ENCODE data around the gene CCL7.
"Not testable (repeated sequence)": the region's sequence is repeated elsewhere in the genome, so short reads cannot be mapped to it uniquely, and the experiment has no call there.

CCL7 gene

GRCh38 chr17:34269969-34270368 lies at the start of gene CCL7:
Gene CCL7 (plus strand): TSS chr17:34270221. CDS start chr17:34270291, 70 bp downstream.
- Histone ChIP-seq H3K4me3 (ENCODE audit: low read depth, low read length) (no peak within 1 kb of the TSS), H3K4me1 (ENCODE audit: control insufficient read depth, insufficient read depth, low read length) (no peaks in the 10 kb centered on the region), H3K36me3 (ENCODE audit: control insufficient read depth, insufficient read depth, low read length) (no peaks in the 10 kb centered on the region), H3K9me3 (ENCODE audit: control insufficient read depth, insufficient read depth, low read depth, low read length) (no peaks in the 10 kb centered on the region), H3K9ac (ENCODE audit: low read length) (no peak within 1 kb of the TSS), H3K27me3 (ENCODE audit: control insufficient read depth, insufficient read depth, low read length) (peaks cover 5% of the 10 kb centered on the region), H3K27ac (ENCODE audit: low read depth, low read length) (no peak within 1 kb of the TSS)

DNA sequence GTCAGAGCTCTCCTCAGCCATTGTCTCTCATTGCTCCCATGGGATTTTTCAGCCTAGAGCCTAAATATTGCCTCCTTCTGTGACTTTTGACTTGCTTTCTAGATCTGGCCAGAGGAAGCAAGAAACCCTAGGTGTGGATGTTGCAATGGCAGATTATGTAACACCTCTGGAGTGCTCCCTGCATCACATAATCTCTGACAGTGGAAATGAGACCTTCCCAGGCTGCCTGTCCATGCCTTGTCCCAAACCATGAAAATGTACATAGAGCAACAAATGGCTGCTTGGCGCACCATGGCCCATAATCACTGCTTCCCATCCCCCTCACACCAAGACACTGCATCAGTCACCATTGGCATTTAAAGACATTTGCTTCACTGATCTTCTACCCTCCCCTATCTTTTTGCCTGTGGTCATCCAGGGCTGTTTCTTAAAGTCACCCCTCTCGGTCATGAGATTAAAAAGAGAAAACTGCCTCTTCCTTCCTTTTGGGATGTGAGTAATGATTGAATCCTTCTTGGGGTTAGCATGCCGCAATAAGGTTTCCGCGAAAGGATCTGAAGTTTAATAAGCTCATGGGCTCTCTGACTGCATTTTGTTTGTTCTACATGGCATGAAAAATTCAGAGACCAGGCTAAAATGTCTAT lies 49.1 kb upstream of the CCL7 start:
- H3K4me1 ChIP-seq (ENCODE audit: control insufficient read depth, insufficient read depth, low read length), result no peaks in the 10 kb centered on the region; the same call in 1 of the 2 replicates
- no peaks in the 10 kb centered on the region for H3K36me3 ChIP-seq (ENCODE audit: control insufficient read depth, insufficient read depth, low read length)
- no peaks in the 10 kb centered on the region for H3K27me3 ChIP-seq (ENCODE audit: control insufficient read depth, insufficient read depth, low read length)
- no peaks in the 10 kb centered on the region; the same call in 1 of the 2 replicates for H3K9me3 ChIP-seq (ENCODE audit: control insufficient read depth, insufficient read depth, low read depth, low read length)
- H3K9ac ChIP-seq (ENCODE audit: low read length), result no peak overlapping the region
- H3K27ac ChIP-seq (ENCODE audit: low read depth, low read length), result no peak overlapping the region
- H3K4me3 ChIP-seq (ENCODE audit: low read depth, low read length), result no peak overlapping the region

- no peaks in the 10 kb centered on the region for H3K27me3 ChIP-seq (ENCODE audit: control insufficient read depth, insufficient read depth, low read length)
- no peaks in the 10 kb centered on the region for H3K36me3 ChIP-seq (ENCODE audit: control insufficient read depth, insufficient read depth, low read length)
Observed at GRCh38 chr17:34221411-34221810, 48.6 kb upstream of the CCL7 start.

DNA sequence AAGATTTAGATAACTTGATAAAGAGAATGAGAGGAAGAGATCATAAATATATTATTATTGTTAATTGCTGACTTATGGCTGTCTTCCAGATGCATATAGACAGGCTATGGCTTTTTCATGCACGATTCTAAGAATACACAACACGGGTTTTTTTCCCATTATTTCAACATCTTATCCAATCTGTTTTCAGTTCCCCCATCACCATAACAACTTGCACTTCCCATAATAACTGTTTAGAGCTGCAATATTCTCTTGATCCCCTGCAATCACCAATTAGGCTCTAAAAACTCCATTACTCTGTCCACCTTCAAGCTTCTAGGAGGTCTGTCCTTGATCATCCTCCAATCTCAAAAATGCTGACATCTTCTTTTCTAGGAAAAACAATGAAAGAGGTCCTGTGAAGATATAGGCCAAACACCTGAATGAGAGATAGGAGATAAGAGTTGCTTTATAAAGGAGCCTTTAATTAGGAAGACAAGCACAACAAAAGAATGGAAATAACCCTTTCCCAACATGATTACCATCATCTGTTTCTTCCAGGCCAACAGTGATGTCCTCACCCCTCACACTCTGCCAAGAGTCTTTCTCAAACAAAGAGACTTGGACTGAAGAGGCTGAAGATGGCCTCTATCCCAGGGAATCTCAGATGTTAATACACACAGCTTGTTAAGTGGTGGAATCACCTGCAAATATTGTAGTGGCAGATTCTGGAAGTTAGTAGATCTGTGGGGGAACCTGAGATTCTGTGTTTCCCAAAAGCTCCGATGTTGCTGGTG lies 47.1 kb upstream of the CCL7 start:
- no peaks in the 10 kb centered on the region for H3K27me3 ChIP-seq (ENCODE audit: control insufficient read depth, insufficient read depth, low read length)

More at GRCh38 chr17:34221411-34221810, 48.6 kb upstream of the CCL7 start:
- no peaks in the 10 kb centered on the region; the same call in 1 of the 2 replicates for H3K9me3 ChIP-seq (ENCODE audit: control insufficient read depth, insufficient read depth, low read depth, low read length)
- no peak overlapping the region for H3K9ac ChIP-seq (ENCODE audit: low read length)
- H3K4me1 ChIP-seq (ENCODE audit: control insufficient read depth, insufficient read depth, low read length), result no peaks in the 10 kb centered on the region; the same call in 1 of the 2 replicates
- no peak overlapping the region for H3K4me3 ChIP-seq (ENCODE audit: low read depth, low read length)
- H3K27ac ChIP-seq (ENCODE audit: low read depth, low read length), result no peak overlapping the region

GRCh38 chr17:34225046-34225445 lies 45.0 kb upstream of the CCL7 start:
- Histone ChIP-seq H3K4me3 (ENCODE audit: low read depth, low read length) (no peak overlapping the region), H3K36me3 (ENCODE audit: control insufficient read depth, insufficient read depth, low read length) (no peaks in the 10 kb centered on the region), H3K9me3 (ENCODE audit: control insufficient read depth, insufficient read depth, low read depth, low read length) (peaks cover 16% of the 10 kb centered on the region), H3K9ac (ENCODE audit: low read length) (no peak overlapping the region), H3K27ac (ENCODE audit: low read depth, low read length) (no peak overlapping the region), H3K4me1 (ENCODE audit: control insufficient read depth, insufficient read depth, low read length) (no peaks in the 10 kb centered on the region; the same call in 1 of the 2 replicates), H3K27me3 (ENCODE audit: control insufficient read depth, insufficient read depth, low read length) (no peaks in the 10 kb centered on the region)

More for the DNA sequence above, 47.1 kb upstream of the CCL7 start:
- H3K4me1 ChIP-seq (ENCODE audit: control insufficient read depth, insufficient read depth, low read length), result no peaks in the 10 kb centered on the region; the same call in 1 of the 2 replicates
- H3K9me3 ChIP-seq (ENCODE audit: control insufficient read depth, insufficient read depth, low read depth, low read length), result no peaks in the 10 kb centered on the region
- H3K4me3 ChIP-seq (ENCODE audit: low read depth, low read length), result no peak overlapping the region
- no peak overlapping the region for H3K27ac ChIP-seq (ENCODE audit: low read depth, low read length)
- H3K36me3 ChIP-seq (ENCODE audit: control insufficient read depth, insufficient read depth, low read length), result no peaks in the 10 kb centered on the region
- H3K9ac ChIP-seq (ENCODE audit: low read length), result no peak overlapping the region

GRCh38 chr17:34226011-34226743 lies 43.8 kb upstream of the CCL7 start:
- no peaks in the 10 kb centered on the region for H3K27me3 ChIP-seq (ENCODE audit: control insufficient read depth, insufficient read depth, low read length)
- H3K27ac ChIP-seq (ENCODE audit: low read depth, low read length), result no peak overlapping the region
- no peaks in the 10 kb centered on the region for H3K4me1 ChIP-seq (ENCODE audit: control insufficient read depth, insufficient read depth, low read length)

DNA sequence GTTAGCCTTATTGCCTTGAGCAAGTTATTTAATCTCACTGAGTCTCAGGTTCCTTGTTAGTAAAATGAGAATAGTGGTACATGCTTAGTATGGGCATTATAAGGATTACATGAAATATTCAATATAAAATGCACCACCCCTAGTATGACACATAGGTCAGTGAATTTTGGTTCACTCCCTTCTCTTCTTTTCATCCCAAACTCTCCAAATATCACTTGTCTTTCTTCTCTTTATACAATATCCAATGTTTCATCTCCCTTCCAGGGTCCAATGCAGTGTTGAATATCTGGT lies 43.3 kb upstream of the CCL7 start:
- no peaks in the 10 kb centered on the region for H3K27me3 ChIP-seq (ENCODE audit: control insufficient read depth, insufficient read depth, low read length)
- no peaks in the 10 kb centered on the region for H3K36me3 ChIP-seq (ENCODE audit: control insufficient read depth, insufficient read depth, low read length)
- H3K4me3 ChIP-seq (ENCODE audit: low read depth, low read length), result no peak overlapping the region
- peaks cover 26% of the 10 kb centered on the region for H3K9me3 ChIP-seq (ENCODE audit: control insufficient read depth, insufficient read depth, low read depth, low read length)
- no peaks in the 10 kb centered on the region for H3K4me1 ChIP-seq (ENCODE audit: control insufficient read depth, insufficient read depth, low read length)
- H3K9ac ChIP-seq (ENCODE audit: low read length), result no peak overlapping the region
- no peak overlapping the region for H3K27ac ChIP-seq (ENCODE audit: low read depth, low read length)

More at GRCh38 chr17:34226011-34226743, 43.8 kb upstream of the CCL7 start:
- Histone ChIP-seq H3K9me3 (ENCODE audit: control insufficient read depth, insufficient read depth, low read depth, low read length) (peaks cover 21% of the 10 kb centered on the region), H3K36me3 (ENCODE audit: control insufficient read depth, insufficient read depth, low read length) (no peaks in the 10 kb centered on the region), H3K4me3 (ENCODE audit: low read depth, low read length) (no peak overlapping the region), H3K9ac (ENCODE audit: low read length) (no peak overlapping the region)

- not testable (repeated sequence) for H3K4me3 ChIP-seq (ENCODE audit: low read depth, low read length); H3K27ac ChIP-seq (ENCODE audit: low read depth, low read length); H3K36me3 ChIP-seq (ENCODE audit: control insufficient read depth, insufficient read depth, low read length); H3K27me3 ChIP-seq (ENCODE audit: control insufficient read depth, insufficient read depth, low read length); H3K4me1 ChIP-seq (ENCODE audit: control insufficient read depth, insufficient read depth, low read length); H3K9ac ChIP-seq (ENCODE audit: low read length)
- peaks cover 26% of the 10 kb centered on the region for H3K9me3 ChIP-seq (ENCODE audit: control insufficient read depth, insufficient read depth, low read depth, low read length)
Observed at GRCh38 chr17:34227293-34227692, 42.7 kb upstream of the CCL7 start.

- H3K9ac ChIP-seq (ENCODE audit: low read length), result no peak overlapping the region
- H3K4me3 ChIP-seq (ENCODE audit: low read depth, low read length), result no peak overlapping the region
- H3K4me1 ChIP-seq (ENCODE audit: control insufficient read depth, insufficient read depth, low read length), result no peaks in the 10 kb centered on the region
- no peak overlapping the region for H3K27ac ChIP-seq (ENCODE audit: low read depth, low read length)
- no peaks in the 10 kb centered on the region for H3K27me3 ChIP-seq (ENCODE audit: control insufficient read depth, insufficient read depth, low read length)
- no peaks in the 10 kb centered on the region for H3K36me3 ChIP-seq (ENCODE audit: control insufficient read depth, insufficient read depth, low read length)
- H3K9me3 ChIP-seq (ENCODE audit: control insufficient read depth, insufficient read depth, low read depth, low read length), result peaks cover 26% of the 10 kb centered on the region
Observed at GRCh38 chr17:34227707-34228106, 42.3 kb upstream of the CCL7 start.

GRCh38 chr17:34228781-34229180 lies 41.2 kb upstream of the CCL7 start:
- no peak overlapping the region for H3K27ac ChIP-seq (ENCODE audit: low read depth, low read length)
- no peaks in the 10 kb centered on the region for H3K27me3 ChIP-seq (ENCODE audit: control insufficient read depth, insufficient read depth, low read length)
- H3K9ac ChIP-seq (ENCODE audit: low read length), result no peak overlapping the region
- H3K4me3 ChIP-seq (ENCODE audit: low read depth, low read length), result no peak overlapping the region
- H3K9me3 ChIP-seq (ENCODE audit: control insufficient read depth, insufficient read depth, low read depth, low read length), result peaks cover 26% of the 10 kb centered on the region
- no peaks in the 10 kb centered on the region for H3K36me3 ChIP-seq (ENCODE audit: control insufficient read depth, insufficient read depth, low read length)
- peaks cover under 1% of the 10 kb centered on the region; the same call in 1 of the 2 replicates for H3K4me1 ChIP-seq (ENCODE audit: control insufficient read depth, insufficient read depth, low read length)

- Histone ChIP-seq H3K9ac (ENCODE audit: low read length) (no peak overlapping the region), H3K27me3 (ENCODE audit: control insufficient read depth, insufficient read depth, low read length) (no peaks in the 10 kb centered on the region), H3K9me3 (ENCODE audit: control insufficient read depth, insufficient read depth, low read depth, low read length) (peaks cover 26% of the 10 kb centered on the region), H3K27ac (ENCODE audit: low read depth, low read length) (no peak overlapping the region), H3K4me3 (ENCODE audit: low read depth, low read length) (no peak overlapping the region), H3K36me3 (ENCODE audit: control insufficient read depth, insufficient read depth, low read length) (no peaks in the 10 kb centered on the region), H3K4me1 (ENCODE audit: control insufficient read depth, insufficient read depth, low read length) (peaks cover 16% of the 10 kb centered on the region)
Observed at GRCh38 chr17:34230342-34230741, 39.7 kb upstream of the CCL7 start.
